ENCODE results near the gene STX1A. TPM values are rescaled to one million over a fixed set of nuclear protein-coding genes. Genes with fewer than 3 reads are reported as not detected.

The STX1A gene
- total RNA-seq, 1 donor from 2014 or later: 27.3 TPM

GRCh38 chr7:73683788-73684693, 35.4 kb downstream of the STX1A start:
- H3K4me3 Mint-ChIP-seq: peak overlapping the region; percentile 100
- peaks cover 17% of the 10 kb centered on the region for H3K36me3 Mint-ChIP-seq
- DNase-seq (ENCODE audit: extremely low spot score, unreplicated experiment): no peak
- peak overlapping the region; percentile 98 for H3K27ac Mint-ChIP-seq
- H3K9me3 Mint-ChIP-seq: no peaks in the 10 kb centered on the region
- no peak for TF ChIP-seq CTCF (conservative IDR thresholded peaks at IDR 0.05)
- peaks cover 19% of the 10 kb centered on the region for H3K4me1 Mint-ChIP-seq (ENCODE audit: unreplicated experiment)
- no peaks in the 10 kb centered on the region for H3K27me3 Mint-ChIP-seq

- Mint-ChIP-seq H3K27me3 (no peaks in the 10 kb centered on the region), H3K27ac (peak within 1 kb of the TSS; percentile 98), H3K9me3 (no peaks in the 10 kb centered on the region), H3K4me1 (ENCODE audit: unreplicated experiment) (peaks cover 19% of the 10 kb centered on the region), H3K4me3 (peak within 1 kb of the TSS; percentile 100), H3K36me3 (peaks cover 15% of the 10 kb centered on the region)
- TF ChIP-seq CTCF (conservative IDR thresholded peaks at IDR 0.05): no peak
- DNase-seq (ENCODE audit: extremely low spot score, unreplicated experiment): peak; percentile 92
These were observed 36.2 kb downstream of the STX1A start, which contains the start of the genes BUD23 and DNAJC30 for GRCh38 chr7:73683056-73683787. Gene BUD23 (plus strand): TSS chr7:73683597. CDS start chr7:73683626, 29 bp downstream. Gene DNAJC30 (minus strand): TSS chr7:73683453. CDS start chr7:73683423, 30 bp downstream.

GRCh38 chr7:73682745-73683055, 36.8 kb downstream of the STX1A start:
- H3K27me3 Mint-ChIP-seq: no peaks in the 10 kb centered on the region
- DNase-seq (ENCODE audit: extremely low spot score, unreplicated experiment): no peak
- peaks cover 21% of the 10 kb centered on the region for H3K36me3 Mint-ChIP-seq
- no peak for TF ChIP-seq CTCF (conservative IDR thresholded peaks at IDR 0.05)
- H3K27ac Mint-ChIP-seq: peak overlapping the region; percentile 98
- H3K4me1 Mint-ChIP-seq (ENCODE audit: unreplicated experiment): peaks cover 19% of the 10 kb centered on the region
- H3K4me3 Mint-ChIP-seq: peak overlapping the region; percentile 100
- H3K9me3 Mint-ChIP-seq: no peaks in the 10 kb centered on the region

- Mint-ChIP-seq H3K36me3 (peaks cover 15% of the 10 kb centered on the region), H3K9me3 (no peaks in the 10 kb centered on the region), H3K27me3 (no peaks in the 10 kb centered on the region), H3K27ac (peak overlapping the region; percentile 39), H3K4me3 (peak overlapping the region; percentile 100), H3K4me1 (ENCODE audit: unreplicated experiment) (peaks cover 19% of the 10 kb centered on the region)
- TF ChIP-seq CTCF (conservative IDR thresholded peaks at IDR 0.05): no peak
- DNase-seq (ENCODE audit: extremely low spot score, unreplicated experiment): no peak
These were observed 38.4 kb downstream of the STX1A start for GRCh38 chr7:73681031-73681430.

GRCh38 chr7:73680501-73680900, 39.0 kb downstream of the STX1A start:
- no peak overlapping the region for H3K27ac Mint-ChIP-seq
- H3K36me3 Mint-ChIP-seq: peaks cover 15% of the 10 kb centered on the region
- peak overlapping the region; percentile 100 for H3K4me3 Mint-ChIP-seq
- no peak for TF ChIP-seq CTCF (conservative IDR thresholded peaks at IDR 0.05)
- no peak for DNase-seq (ENCODE audit: extremely low spot score, unreplicated experiment)
- no peaks in the 10 kb centered on the region for H3K27me3 Mint-ChIP-seq
- H3K4me1 Mint-ChIP-seq (ENCODE audit: unreplicated experiment): peaks cover 19% of the 10 kb centered on the region
- H3K9me3 Mint-ChIP-seq: no peaks in the 10 kb centered on the region
